CD4-positive, alpha-beta T cell treated with Interferon gamma for 1 hour (primary cell): Measurements from ENCODE around the gene SLC1A2.
A peak's percentile ranks its signal among the peaks of the same experiment; 100 is the strongest.

Experiments
- DNase-seq: peaks from one replicate; pipeline ENCODE4 v3.0.0-alpha.2; 2020

The SLC1A2 gene

GRCh38 chr11:35323076-35323868 lies 96.1 kb downstream of the SLC1A2 start:
- no peak for DNase-seq

- no peak for DNase-seq
Observed at GRCh38 chr11:35322318-35322979, 96.9 kb downstream of the SLC1A2 start.

GRCh38 chr11:35321532-35322317 lies 97.6 kb downstream of the SLC1A2 start:
- DNase-seq: no peak

- DNase-seq: no peak
Observed at GRCh38 chr11:35321111-35321510, 98.2 kb downstream of the SLC1A2 start.

- DNase-seq: no peak
Observed at GRCh38 chr11:35318977-35319925, 100.1 kb downstream of the SLC1A2 start.

- DNase-seq: no peak
Observed at GRCh38 chr11:35318309-35318708, 101.0 kb downstream of the SLC1A2 start.

GRCh38 chr11:35317253-35317652 lies 102.1 kb downstream of the SLC1A2 start:
- no peak for DNase-seq

- DNase-seq: no peak
Observed at GRCh38 chr11:35316161-35316560, 103.2 kb downstream of the SLC1A2 start.

- no peak for DNase-seq
Observed at GRCh38 chr11:35313760-35314153, 105.6 kb downstream of the SLC1A2 start.

- DNase-seq: peak; percentile 39
Observed at GRCh38 chr11:35313066-35313759, 106.1 kb downstream of the SLC1A2 start.

- DNase-seq: no peak
Observed at GRCh38 chr11:35311331-35311730, 108.0 kb downstream of the SLC1A2 start.

GRCh38 chr11:35308157-35308556 lies 111.2 kb downstream of the SLC1A2 start:
- DNase-seq: peak; percentile 53

GRCh38 chr11:35307221-35307621 lies 112.1 kb downstream of the SLC1A2 start:
- no peak for DNase-seq

GRCh38 chr11:35305670-35306382 lies 113.5 kb downstream of the SLC1A2 start:
- peak; percentile 59 for DNase-seq

- no peak for DNase-seq
Observed at GRCh38 chr11:35304900-35305460, 114.4 kb downstream of the SLC1A2 start.

GRCh38 chr11:35304386-35304775 lies 115.0 kb downstream of the SLC1A2 start:
- peak; percentile 33 for DNase-seq

- peak; percentile 75 for DNase-seq
Observed at GRCh38 chr11:35303596-35304385, 115.6 kb downstream of the SLC1A2 start.

- DNase-seq: no peak
Observed at GRCh38 chr11:35302398-35302797, 117.0 kb downstream of the SLC1A2 start.

- DNase-seq: no peak
Observed at GRCh38 chr11:35298369-35298768, 121.0 kb downstream of the SLC1A2 start.

- DNase-seq: no peak
Observed at GRCh38 chr11:35295751-35296150, 123.6 kb downstream of the SLC1A2 start.
